ENCODE results near the gene FBXL12. TPM values are rescaled to one million over a fixed set of nuclear protein-coding genes. Genes with fewer than 3 reads are reported as not detected.

Gene FBXL12
- total RNA-seq, 1 donor from 2014 or later = 29.0 TPM

DNA sequence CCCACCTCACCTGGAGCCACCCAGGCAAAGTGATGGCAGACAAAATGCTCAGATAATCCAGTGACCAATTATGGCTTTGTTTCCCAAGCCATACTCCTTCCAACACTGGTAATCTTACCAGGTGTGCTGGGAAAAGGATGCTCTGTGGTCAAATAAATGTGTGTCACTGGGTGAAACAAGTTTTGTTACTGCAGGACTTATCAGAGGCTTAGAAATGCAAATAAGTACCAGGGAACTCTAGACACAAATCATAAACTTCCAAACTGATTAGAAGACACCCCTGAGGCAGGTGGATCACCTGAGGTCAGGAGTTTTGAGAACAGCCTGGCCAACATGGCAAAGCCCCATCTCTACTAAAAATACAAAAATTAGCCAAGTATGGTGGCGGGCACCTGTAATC is 42.6 kb upstream of the FBXL12 start:
- peaks cover 24% of the 10 kb centered on the region for H3K36me3 Mint-ChIP-seq (ENCODE audit: unreplicated experiment)
- H3K9me3 Mint-ChIP-seq (ENCODE audit: unreplicated experiment) = no peaks in the 10 kb centered on the region
- no peak for DNase-seq (ENCODE audit: extremely low spot score, unreplicated experiment)
- no peaks in the 10 kb centered on the region for H3K27me3 Mint-ChIP-seq (ENCODE audit: unreplicated experiment)
- TF ChIP-seq, protein P1, sequence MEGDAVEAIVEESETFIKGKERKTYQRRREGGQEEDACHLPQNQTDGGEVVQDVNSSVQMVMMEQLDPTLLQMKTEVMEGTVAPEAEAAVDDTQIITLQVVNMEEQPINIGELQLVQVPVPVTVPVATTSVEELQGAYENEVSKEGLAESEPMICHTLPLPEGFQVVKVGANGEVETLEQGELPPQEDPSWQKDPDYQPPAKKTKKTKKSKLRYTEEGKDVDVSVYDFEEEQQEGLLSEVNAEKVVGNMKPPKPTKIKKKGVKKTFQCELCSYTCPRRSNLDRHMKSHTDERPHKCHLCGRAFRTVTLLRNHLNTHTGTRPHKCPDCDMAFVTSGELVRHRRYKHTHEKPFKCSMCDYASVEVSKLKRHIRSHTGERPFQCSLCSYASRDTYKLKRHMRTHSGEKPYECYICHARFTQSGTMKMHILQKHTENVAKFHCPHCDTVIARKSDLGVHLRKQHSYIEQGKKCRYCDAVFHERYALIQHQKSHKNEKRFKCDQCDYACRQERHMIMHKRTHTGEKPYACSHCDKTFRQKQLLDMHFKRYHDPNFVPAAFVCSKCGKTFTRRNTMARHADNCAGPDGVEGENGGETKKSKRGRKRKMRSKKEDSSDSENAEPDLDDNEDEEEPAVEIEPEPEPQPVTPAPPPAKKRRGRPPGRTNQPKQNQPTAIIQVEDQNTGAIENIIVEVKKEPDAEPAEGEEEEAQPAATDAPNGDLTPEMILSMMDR (IDR thresholded peaks at IDR 0.05) = no peak
- H3K27ac Mint-ChIP-seq (ENCODE audit: unreplicated experiment) = no peak overlapping the region
- H3K4me1 Mint-ChIP-seq (ENCODE audit: unreplicated experiment) = no peaks in the 10 kb centered on the region
- H3K4me3 Mint-ChIP-seq (ENCODE audit: unreplicated experiment) = no peak overlapping the region

DNA sequence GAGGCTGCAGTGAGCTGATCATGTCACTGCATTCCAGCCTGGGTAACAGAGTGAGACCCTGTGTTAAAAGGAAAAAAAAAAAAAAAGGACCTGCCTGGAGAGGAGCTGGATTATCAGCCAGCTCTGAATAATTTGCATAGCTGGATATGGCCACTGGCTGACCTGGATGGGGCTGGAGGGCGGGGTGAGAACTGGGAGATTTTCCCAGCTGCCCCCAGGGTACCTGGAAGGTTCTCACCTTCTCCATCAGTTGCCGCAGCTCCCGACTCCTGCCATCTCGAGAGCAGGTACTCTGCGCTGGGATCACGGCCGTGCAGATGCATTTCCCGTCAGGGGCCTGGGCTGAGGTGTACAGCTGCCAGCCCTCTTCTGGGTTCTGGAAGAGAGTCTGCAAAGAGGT is 41.5 kb upstream of the FBXL12 start:
- TF ChIP-seq, protein P1 (IDR thresholded peaks at IDR 0.05) = no peak
- Mint-ChIP-seq H3K4me1 (ENCODE audit: unreplicated experiment) (no peaks in the 10 kb centered on the region), H3K9me3 (ENCODE audit: unreplicated experiment) (no peaks in the 10 kb centered on the region), H3K36me3 (ENCODE audit: unreplicated experiment) (peaks cover 26% of the 10 kb centered on the region), H3K27me3 (ENCODE audit: unreplicated experiment) (no peaks in the 10 kb centered on the region), H3K4me3 (ENCODE audit: unreplicated experiment) (no peak overlapping the region), H3K27ac (ENCODE audit: unreplicated experiment) (no peak overlapping the region)
- DNase-seq (ENCODE audit: extremely low spot score, unreplicated experiment) = no peak

DNA sequence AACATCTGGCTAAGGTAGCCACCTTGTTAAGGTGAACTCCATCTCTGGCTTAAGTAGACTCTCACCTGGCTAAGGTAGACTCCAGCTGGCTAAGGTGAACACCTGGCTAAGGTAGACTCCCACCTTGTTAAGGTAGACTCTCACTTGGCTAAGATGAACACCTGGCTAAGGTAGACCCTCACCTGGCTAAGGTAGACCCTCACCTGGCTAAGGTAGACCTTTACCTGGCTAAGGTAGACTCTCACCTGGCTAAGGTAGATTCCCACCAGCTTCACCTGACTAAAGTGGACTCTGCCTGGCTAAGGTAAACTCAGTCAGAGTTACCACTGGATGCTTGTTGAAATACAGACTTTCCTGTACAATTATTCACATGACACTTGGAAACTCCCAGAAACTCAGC is 39.9 kb upstream of the FBXL12 start:
- H3K27ac Mint-ChIP-seq (ENCODE audit: unreplicated experiment) = no peak overlapping the region

DNA sequence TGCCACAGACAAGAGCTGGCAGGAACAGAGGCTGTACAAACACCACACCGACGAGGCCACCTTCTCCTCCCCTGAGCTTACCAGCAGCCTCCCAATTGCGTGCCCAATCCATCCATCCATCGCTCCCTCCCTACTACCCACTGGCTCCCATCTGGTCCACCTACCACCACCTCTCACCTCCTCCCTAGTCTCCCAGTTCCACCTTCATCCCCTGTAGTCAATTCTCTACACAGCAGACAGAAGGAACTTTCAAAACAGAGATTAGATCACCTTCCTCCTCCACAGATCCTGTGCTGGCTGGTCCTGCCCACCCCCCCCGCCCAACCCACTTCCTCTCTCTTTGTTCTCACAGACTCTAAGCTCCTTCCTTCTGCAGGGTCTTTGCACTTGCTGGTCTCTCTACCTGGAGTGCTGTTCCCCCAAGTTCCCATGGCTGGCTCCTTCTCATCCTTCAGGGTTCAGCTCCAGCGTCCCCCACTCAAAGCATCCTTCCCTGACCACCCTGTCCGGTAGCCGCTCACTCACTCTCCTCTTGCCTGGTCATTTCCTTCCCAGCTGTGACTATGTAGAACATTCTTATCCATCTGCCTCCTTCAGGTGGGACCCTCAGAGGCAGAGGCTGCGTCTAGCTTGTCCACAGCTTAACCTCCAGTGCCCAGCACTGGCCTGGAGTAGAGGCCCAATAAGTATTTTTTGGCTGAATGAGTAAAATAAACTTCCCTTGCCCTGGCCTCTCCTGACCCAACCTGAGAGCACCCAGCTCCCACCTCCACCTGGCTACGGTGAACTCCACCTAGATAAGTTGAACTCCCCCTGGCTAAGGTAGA is 39.3 kb upstream of the FBXL12 start:
- H3K4me3 Mint-ChIP-seq (ENCODE audit: unreplicated experiment) = no peak overlapping the region
- no peak overlapping the region for H3K27ac Mint-ChIP-seq (ENCODE audit: unreplicated experiment)
- TF ChIP-seq, protein P1 (IDR thresholded peaks at IDR 0.05) = no peak

More for the DNA sequence above, 39.9 kb upstream of the FBXL12 start:
- H3K4me1 Mint-ChIP-seq (ENCODE audit: unreplicated experiment) = peaks cover under 1% of the 10 kb centered on the region
- TF ChIP-seq, protein P1 (IDR thresholded peaks at IDR 0.05) = no peak
- DNase-seq (ENCODE audit: extremely low spot score, unreplicated experiment) = no peak
- H3K4me3 Mint-ChIP-seq (ENCODE audit: unreplicated experiment) = no peak overlapping the region
- H3K36me3 Mint-ChIP-seq (ENCODE audit: unreplicated experiment) = peaks cover 33% of the 10 kb centered on the region
- no peaks in the 10 kb centered on the region for H3K9me3 Mint-ChIP-seq (ENCODE audit: unreplicated experiment)
- H3K27me3 Mint-ChIP-seq (ENCODE audit: unreplicated experiment) = no peaks in the 10 kb centered on the region

DNA sequence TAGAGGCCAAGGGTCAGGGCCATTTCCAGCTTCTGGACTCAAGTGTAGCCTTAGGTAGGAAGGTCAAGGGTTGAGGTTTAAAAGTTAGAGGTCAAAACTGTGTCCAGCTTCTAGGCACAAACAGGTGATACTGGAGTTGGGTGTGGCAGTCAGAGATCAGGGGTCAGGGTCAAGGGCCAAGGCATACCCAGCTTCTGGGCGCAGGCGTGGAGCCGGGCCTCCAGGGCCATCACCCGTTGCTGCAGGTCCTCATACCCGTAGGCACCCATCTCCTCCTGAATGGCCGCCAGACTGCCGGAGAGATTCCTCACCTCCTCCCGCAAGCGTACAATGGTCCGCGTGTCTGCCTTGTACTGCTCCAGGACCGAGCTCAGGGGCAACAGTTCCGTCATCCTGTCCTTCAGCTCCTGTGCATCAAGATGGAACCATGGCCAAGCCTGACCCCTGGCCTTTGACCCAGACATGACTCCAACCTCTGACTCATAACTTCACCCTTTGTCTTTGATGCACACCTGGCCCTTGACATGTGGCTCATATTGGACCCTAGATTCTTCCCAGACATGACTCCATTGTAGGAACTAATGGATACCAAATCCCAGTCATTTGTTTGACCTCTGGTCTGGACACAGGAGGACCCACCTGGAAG is 38.3 kb upstream of the FBXL12 start:
- Mint-ChIP-seq H3K4me1 (ENCODE audit: unreplicated experiment) (peaks cover 9% of the 10 kb centered on the region), H3K27me3 (ENCODE audit: unreplicated experiment) (no peaks in the 10 kb centered on the region), H3K4me3 (ENCODE audit: unreplicated experiment) (no peak overlapping the region), H3K36me3 (ENCODE audit: unreplicated experiment) (peaks cover 37% of the 10 kb centered on the region), H3K9me3 (ENCODE audit: unreplicated experiment) (no peaks in the 10 kb centered on the region), H3K27ac (ENCODE audit: unreplicated experiment) (no peak overlapping the region)
- DNase-seq (ENCODE audit: extremely low spot score, unreplicated experiment) = no peak
- TF ChIP-seq, protein P1 (IDR thresholded peaks at IDR 0.05) = no peak

More for the DNA sequence above, 39.3 kb upstream of the FBXL12 start:
- Mint-ChIP-seq H3K9me3 (ENCODE audit: unreplicated experiment) (no peaks in the 10 kb centered on the region), H3K27me3 (ENCODE audit: unreplicated experiment) (no peaks in the 10 kb centered on the region), H3K36me3 (ENCODE audit: unreplicated experiment) (peaks cover 37% of the 10 kb centered on the region), H3K4me1 (ENCODE audit: unreplicated experiment) (peaks cover 4% of the 10 kb centered on the region)
- no peak for DNase-seq (ENCODE audit: extremely low spot score, unreplicated experiment)

Measured in osteocyte (in vitro differentiated cells).